Left renal cortex interstitium (tissue), 4 donors: ENCODE measurements around the gene RNF220. TPM values are rescaled to one million over a fixed set of nuclear protein-coding genes. Genes with fewer than 3 reads are reported as not detected.

Source experiments
- DNase-seq, 4 donors: peaks; one replicate each; pipeline ENCODE4 v3.0.0-alpha.2; 2013; ENCODE audit warnings: low read depth in 4 of 4, low spot score in 2 of 4, missing footprints in 1 of 4
- polyA plus RNA-seq, 4 donors: library from polyadenylated mRNA; unstranded; fragments of 120-200 nt; gene quantifications; one replicate each; pipeline ENCODE4 v1.2.1, GENCODE V29; 2013; ENCODE audit not compliant: insufficient read length in 4 of 4

RNF220 gene
- polyA plus RNA-seq, 4 donors, result 93.6 to 117 (median 96.2) TPM

- DNase-seq, result no peak
Measured at GRCh38 chr1:44571712-44572571, 166.9 kb downstream of the RNF220 start.

- no peak for DNase-seq
Measured at GRCh38 chr1:44572572-44572879, 167.5 kb downstream of the RNF220 start.

- no peak for DNase-seq
Measured at GRCh38 chr1:44575396-44575795, 170.3 kb downstream of the RNF220 start.

- DNase-seq, result peak in 1 of 4 donors; percentile 37
Measured at GRCh38 chr1:44576456-44577150, 171.5 kb downstream of the RNF220 start.

- DNase-seq, result no peak
Measured at GRCh38 chr1:44581205-44581604, 176.2 kb downstream of the RNF220 start.

GRCh38 chr1:44584167-44584566 lies 179.1 kb downstream of the RNF220 start:
- peak in 2 of 4 donors; percentile 34 to 69 for DNase-seq

- DNase-seq, result no peak
Measured at GRCh38 chr1:44585315-44585920, 180.4 kb downstream of the RNF220 start.

GRCh38 chr1:44587796-44588460 lies 182.9 kb downstream of the RNF220 start:
- DNase-seq, result no peak

- DNase-seq, result no peak
Measured at GRCh38 chr1:44588551-44589210, 183.6 kb downstream of the RNF220 start.

- DNase-seq, result no peak
Measured at GRCh38 chr1:44590475-44590874, 185.4 kb downstream of the RNF220 start.

- DNase-seq, result no peak
Measured at GRCh38 chr1:44591381-44591780, 186.3 kb downstream of the RNF220 start.

GRCh38 chr1:44592208-44593145 lies 187.4 kb downstream of the RNF220 start:
- no peak for DNase-seq

GRCh38 chr1:44594353-44594752 lies 189.3 kb downstream of the RNF220 start:
- DNase-seq, result no peak

GRCh38 chr1:44594871-44595735 lies 190.0 kb downstream of the RNF220 start:
- DNase-seq, result no peak

GRCh38 chr1:44596511-44596910 lies 191.5 kb downstream of the RNF220 start:
- DNase-seq, result no peak

GRCh38 chr1:44598167-44598566 lies 193.1 kb downstream of the RNF220 start:
- no peak for DNase-seq

- no peak for DNase-seq
Measured at GRCh38 chr1:44602634-44603628, 197.9 kb downstream of the RNF220 start.
